Ectodermal cell (in vitro differentiated cells): Measurements from ENCODE around the gene AP5S1.
"Not testable (repeated sequence)": the region's sequence is repeated elsewhere in the genome, so short reads cannot be mapped to it uniquely, and the experiment has no call there.

Source experiments
- H3K27ac ChIP-seq: 2 replicates; pipeline ENCODE4 v1.7.0; 2013; ENCODE audit warnings: mild to moderate bottlenecking, low read depth, low read length; ENCODE audit not compliant: insufficient read depth, poor library complexity, severe bottlenecking
- H3K27me3 ChIP-seq: 2 replicates; pipeline ENCODE4 v1.7.0; 2013; ENCODE audit warnings: mild to moderate bottlenecking, low read length; ENCODE audit not compliant: insufficient read depth, control insufficient read depth, poor library complexity, severe bottlenecking
- H3K36me3 ChIP-seq: one replicate; pipeline ENCODE4 v1.7.0; 2013; ENCODE audit warnings: low read length; ENCODE audit not compliant: control insufficient read depth, insufficient read depth
- H3K4me1 ChIP-seq: one replicate; pipeline ENCODE4 v1.7.0; 2013; ENCODE audit warnings: low read length; ENCODE audit not compliant: control insufficient read depth, insufficient read depth
- H3K4me3 ChIP-seq: 2 replicates; pipeline ENCODE4 v1.7.0; 2013; ENCODE audit warnings: low read depth, low read length, control low read depth; ENCODE audit not compliant: insufficient read depth
- H3K9me3 ChIP-seq: 2 replicates; pipeline ENCODE4 v1.7.0; 2013; ENCODE audit warnings: mild to moderate bottlenecking, low read length, moderate library complexity; ENCODE audit not compliant: control insufficient read depth
- WGBS, 2 experiments: methylation state at CpG; one replicate each; pipeline ENCODE4 v1.1.7; 2013; ENCODE audit warnings: missing lambda C conversion rate in 2 of 2; 5-methylcytosine and 5-hydroxymethylcytosine counted together

AP5S1 gene

DNA sequence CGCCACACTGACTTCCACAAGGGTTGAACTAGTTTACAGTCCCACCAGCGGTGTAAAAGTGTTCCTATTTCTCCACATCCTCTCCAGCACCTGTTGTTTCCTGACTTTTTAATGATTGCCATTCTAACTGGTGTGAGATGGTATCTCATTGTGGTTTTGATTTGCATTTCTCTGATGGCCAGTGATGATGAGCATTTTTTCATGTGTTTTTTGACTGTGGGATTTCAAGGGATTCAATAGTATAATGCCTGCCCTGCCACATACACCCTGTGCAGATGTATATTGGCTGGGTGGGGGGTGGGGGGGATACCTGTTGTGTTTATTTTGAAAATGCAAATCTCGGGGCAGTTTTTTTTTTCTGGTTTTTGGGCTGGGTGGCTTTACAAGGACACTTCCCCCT is 26.2 kb upstream of the AP5S1 start:
- WGBS, 2 experiments, result 71 to 88% methylated on average over 1 of the region's 3 CpGs

DNA sequence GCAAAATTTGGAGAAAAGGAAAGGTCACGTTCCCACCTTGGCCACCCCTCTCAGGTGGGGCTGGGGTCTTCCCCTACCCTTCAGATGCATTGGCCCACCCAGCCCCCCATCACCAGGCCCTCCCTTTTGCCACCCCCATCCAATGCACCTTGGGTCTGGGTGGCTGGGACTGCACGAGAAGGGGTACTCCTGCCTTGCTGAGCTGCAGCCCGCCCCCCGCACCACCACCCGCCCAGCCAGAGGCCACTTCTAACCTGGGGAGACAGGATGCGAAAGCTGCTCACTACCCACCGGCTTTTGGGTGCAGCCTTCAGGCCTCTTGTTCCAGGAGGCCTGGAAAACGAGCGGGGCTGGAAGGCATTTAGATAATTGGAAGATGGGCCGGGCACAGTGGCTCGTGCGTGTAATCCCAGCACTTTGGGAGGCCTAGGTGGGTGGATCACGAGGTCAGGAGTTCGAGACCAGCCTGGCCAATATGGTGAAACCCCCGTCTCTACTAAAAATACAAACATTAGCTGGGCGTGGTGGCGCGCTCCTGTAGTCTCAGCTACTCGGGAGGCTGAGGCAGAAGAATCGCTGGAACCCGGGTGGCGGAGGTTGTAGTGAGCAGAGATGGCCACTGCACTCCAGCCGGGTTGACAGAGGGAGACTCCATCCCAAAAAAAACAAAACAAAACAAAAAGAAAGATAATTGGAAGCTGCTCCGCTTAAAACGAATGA is 25.5 kb upstream of the AP5S1 start:
- Histone ChIP-seq H3K27ac (no peak overlapping the region), H3K9me3 (no peaks in the 10 kb centered on the region), H3K27me3 (peaks cover 30% of the 10 kb centered on the region), H3K4me1 (peaks cover 11% of the 10 kb centered on the region), H3K36me3 (no peaks in the 10 kb centered on the region), H3K4me3 (no peak overlapping the region)
- 88 to 91% methylated on average over 25 of the region's 25 CpGs for WGBS, 2 experiments

More for the DNA sequence above, 26.2 kb upstream of the AP5S1 start:
- H3K9me3 ChIP-seq, H3K36me3 ChIP-seq, H3K27ac ChIP-seq, H3K4me1 ChIP-seq, H3K4me3 ChIP-seq: not testable (repeated sequence)
- H3K27me3 ChIP-seq, result peaks cover 30% of the 10 kb centered on the region

DNA sequence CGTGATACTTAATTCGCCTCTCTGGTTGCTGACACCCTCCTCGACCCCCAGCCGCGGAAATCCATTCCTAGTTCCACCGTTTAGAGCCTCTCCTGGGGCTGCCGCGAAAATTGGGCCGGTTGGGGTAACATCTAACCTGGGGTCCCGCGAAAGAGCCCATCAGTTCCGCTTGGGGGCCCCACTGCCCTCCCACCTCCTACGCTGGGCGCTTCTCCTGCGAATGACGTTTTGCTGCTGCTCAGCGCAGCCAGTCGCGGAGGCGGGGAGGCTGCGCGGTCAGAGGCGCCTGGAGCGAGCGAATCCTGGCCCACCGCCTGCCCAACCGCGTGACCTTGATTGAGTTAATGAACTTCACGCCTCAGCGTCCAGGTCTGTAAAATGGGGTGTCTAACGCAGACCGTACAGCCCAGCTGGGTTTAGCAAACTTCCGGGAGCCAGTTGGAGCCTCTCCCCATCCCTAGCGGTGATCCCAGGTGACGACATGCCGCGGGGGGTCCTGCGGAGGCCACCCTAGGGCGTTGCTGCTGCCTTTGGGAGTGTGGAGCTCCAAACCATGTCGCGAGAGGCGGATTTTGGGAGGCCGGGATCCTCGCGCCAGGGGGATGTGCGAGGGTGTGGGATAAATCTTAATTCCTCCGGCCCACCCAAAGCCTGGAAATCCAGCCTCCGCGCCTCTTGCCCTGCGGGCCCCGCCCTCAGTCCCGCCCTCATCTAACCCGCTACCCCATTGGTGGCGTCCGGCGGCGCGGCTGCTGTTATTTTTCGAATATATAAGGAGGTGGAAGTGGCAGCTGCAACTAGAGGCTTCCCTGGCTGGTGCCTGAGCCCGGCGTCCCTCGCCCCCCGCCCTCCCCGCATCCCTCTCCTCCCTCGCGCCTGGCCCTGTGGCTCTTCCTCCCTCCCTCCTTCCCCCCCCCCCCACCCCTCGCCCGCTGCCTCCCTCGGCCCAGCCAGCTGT is 24.6 kb upstream of the AP5S1 start, which contains the start of gene CDC25B:
Gene CDC25B (plus strand): TSS at position 800 of the 958 bp plus-strand sequence. CDS start 222 bp downstream, outside the sequence.
- no peaks in the 10 kb centered on the region for H3K36me3 ChIP-seq
- WGBS, 2 experiments, result 3 to 4% methylated on average over 61 to 64 of the region's 69 CpGs
- no peak within 1 kb of the TSS for H3K27ac ChIP-seq
- peaks cover 20% of the 10 kb centered on the region for H3K4me1 ChIP-seq
- no peaks in the 10 kb centered on the region for H3K9me3 ChIP-seq
- H3K27me3 ChIP-seq, result peaks cover 30% of the 10 kb centered on the region
- peak within 1 kb of the TSS; percentile 52 for H3K4me3 ChIP-seq

DNA sequence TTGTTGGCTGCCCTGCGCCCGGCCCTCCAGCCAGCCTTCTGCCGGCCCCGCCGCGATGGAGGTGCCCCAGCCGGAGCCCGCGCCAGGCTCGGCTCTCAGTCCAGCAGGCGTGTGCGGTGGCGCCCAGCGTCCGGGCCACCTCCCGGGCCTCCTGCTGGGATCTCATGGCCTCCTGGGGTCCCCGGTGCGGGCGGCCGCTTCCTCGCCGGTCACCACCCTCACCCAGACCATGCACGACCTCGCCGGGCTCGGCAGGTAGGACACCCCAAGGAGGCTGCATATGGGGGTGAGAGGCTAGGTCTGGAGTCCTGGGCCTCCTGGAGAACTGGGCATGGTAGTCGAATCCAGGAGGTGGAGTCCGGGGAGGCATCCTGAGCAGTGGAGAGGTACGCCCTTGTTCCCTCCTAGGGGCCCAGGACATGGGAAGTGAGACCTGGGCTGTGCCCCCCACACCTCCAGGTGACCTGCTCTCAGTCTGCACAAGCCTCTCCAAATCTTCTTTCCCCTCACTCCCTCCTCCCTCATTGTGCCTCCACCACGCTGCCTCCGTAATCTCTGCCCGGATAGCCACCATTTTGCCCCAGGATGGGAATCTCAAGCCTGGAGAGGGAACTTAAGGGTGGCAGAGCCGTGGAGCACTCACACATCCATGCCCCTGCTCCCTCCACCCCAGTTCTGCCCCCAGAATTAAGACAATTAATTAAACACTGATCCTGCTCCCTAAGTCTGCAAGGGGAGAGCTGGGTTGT is 23.7 kb upstream of the AP5S1 start:
- Histone ChIP-seq H3K36me3 (peaks cover 4% of the 10 kb centered on the region), H3K9me3 (no peaks in the 10 kb centered on the region), H3K4me3 (peak overlapping the region; percentile 52), H3K4me1 (peaks cover 21% of the 10 kb centered on the region), H3K27ac (no peak overlapping the region), H3K27me3 (peaks cover 30% of the 10 kb centered on the region)
- WGBS, 2 experiments, result 12% methylated on average over 33 of the region's 33 CpGs

DNA sequence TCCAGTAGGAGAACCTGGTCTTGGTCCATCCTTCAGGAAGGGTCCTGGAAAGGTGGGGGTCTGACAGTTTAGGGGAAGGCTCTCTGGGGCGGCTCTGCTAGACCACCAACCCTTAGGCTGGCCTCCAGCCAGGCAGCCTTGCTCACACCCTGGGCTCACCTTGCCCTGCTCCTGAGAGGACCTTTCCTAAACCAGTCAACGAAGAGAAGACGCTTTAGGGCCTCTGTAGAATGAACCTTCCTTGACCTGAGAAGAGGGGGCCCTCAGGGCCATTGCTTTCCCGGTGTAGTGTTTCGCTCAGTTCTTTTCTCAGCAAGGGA is 23.2 kb upstream of the AP5S1 start:
- H3K4me1 ChIP-seq, result peaks cover 21% of the 10 kb centered on the region
- peaks cover 30% of the 10 kb centered on the region for H3K27me3 ChIP-seq
- peaks cover 5% of the 10 kb centered on the region for H3K36me3 ChIP-seq
- no peak overlapping the region for H3K27ac ChIP-seq
- peak overlapping the region; percentile 52 for H3K4me3 ChIP-seq
- H3K9me3 ChIP-seq, result no peaks in the 10 kb centered on the region
- WGBS, 2 experiments, result 80 to 81% methylated on average over 5 of the region's 5 CpGs

DNA sequence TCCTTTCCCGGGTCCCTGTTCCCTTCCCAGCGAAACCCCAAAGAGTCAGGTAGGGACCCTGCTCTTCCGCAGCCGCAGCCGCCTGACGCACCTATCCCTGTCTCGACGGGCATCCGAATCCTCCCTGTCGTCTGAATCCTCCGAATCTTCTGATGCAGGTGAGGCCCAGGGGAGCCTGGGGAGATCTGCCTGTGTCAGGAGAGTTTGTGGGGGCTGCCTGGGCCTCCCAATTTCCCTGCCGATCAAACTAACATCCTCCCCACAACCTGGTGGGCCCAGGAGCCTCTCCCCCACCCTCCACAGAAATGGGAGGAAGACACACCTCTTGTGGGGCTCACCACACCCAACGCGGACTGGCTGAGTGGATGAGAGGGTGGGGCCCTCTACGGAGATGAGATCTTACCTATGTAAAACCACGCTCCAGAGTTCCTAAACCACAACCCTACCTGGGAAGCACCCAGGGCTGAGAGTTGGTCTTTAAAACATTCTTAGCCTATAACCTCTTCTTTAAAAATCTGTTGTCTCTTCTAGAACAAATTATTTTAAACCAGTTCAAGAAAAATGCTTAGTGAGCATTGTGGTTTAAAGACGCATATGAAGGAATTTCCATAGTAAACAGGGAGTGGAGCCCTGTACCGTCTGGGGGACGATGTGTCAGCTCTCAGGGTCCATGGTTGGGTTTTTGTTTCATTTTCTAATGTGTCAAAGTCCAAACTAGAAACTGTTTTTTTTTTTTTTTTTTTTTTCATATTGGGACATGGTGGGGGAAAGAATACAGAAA is 22.6 kb upstream of the AP5S1 start:
- H3K9me3 ChIP-seq, result no peaks in the 10 kb centered on the region
- peaks cover 5% of the 10 kb centered on the region for H3K36me3 ChIP-seq
- peaks cover 30% of the 10 kb centered on the region for H3K27me3 ChIP-seq
- peaks cover 21% of the 10 kb centered on the region for H3K4me1 ChIP-seq
- no peak overlapping the region for H3K4me3 ChIP-seq
- no peak overlapping the region for H3K27ac ChIP-seq
- 82 to 87% methylated on average over 19 of the region's 19 CpGs for WGBS, 2 experiments

DNA sequence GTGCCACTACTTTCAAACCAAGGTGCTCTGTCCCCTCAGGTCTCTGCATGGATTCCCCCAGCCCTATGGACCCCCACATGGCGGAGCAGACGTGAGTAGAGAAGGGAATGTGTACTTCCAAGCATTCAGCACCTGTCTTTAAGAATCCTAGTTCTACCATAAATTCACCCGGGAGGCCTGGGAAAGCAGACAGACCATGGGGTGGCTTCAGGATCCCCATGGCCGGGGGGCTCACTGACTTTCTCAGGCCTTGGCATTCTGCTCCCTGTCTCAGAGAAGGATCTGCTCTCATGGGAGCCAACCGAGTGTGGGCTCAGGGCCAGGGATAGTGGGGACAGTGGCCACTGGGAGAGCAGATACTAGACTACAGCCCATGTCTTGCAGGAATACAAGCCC is 22.0 kb upstream of the AP5S1 start:
- Histone ChIP-seq H3K36me3 (peaks cover 5% of the 10 kb centered on the region), H3K27ac (no peak overlapping the region), H3K9me3 (no peaks in the 10 kb centered on the region), H3K4me1 (peaks cover 21% of the 10 kb centered on the region), H3K27me3 (peaks cover 30% of the 10 kb centered on the region), H3K4me3 (no peak overlapping the region)
- WGBS, 2 experiments, result 86 to 91% methylated on average over 5 of the region's 5 CpGs

DNA sequence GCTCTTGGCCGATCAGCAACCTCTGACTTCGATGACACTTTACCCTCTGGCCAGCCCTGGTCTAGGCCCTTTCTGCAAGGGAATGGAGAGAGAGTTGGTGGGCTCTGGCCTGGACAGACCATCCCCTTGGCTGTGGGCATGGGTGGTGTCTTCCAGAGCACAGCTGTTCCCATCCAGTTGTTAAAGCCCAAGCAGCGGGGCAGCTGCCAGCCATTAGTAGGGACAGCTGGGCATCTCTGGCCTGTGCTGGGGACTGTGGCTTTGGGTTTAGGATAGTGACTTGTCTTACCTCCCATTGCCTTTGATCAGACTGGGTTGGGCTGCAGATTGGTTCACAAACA is 21.5 kb upstream of the AP5S1 start:
- Histone ChIP-seq H3K9me3 (no peaks in the 10 kb centered on the region), H3K36me3 (peaks cover 5% of the 10 kb centered on the region), H3K27me3 (peaks cover 30% of the 10 kb centered on the region), H3K4me1 (peaks cover 21% of the 10 kb centered on the region), H3K27ac (no peak overlapping the region), H3K4me3 (no peak overlapping the region)
- 92% methylated on average over 3 of the region's 3 CpGs for WGBS, 2 experiments

DNA sequence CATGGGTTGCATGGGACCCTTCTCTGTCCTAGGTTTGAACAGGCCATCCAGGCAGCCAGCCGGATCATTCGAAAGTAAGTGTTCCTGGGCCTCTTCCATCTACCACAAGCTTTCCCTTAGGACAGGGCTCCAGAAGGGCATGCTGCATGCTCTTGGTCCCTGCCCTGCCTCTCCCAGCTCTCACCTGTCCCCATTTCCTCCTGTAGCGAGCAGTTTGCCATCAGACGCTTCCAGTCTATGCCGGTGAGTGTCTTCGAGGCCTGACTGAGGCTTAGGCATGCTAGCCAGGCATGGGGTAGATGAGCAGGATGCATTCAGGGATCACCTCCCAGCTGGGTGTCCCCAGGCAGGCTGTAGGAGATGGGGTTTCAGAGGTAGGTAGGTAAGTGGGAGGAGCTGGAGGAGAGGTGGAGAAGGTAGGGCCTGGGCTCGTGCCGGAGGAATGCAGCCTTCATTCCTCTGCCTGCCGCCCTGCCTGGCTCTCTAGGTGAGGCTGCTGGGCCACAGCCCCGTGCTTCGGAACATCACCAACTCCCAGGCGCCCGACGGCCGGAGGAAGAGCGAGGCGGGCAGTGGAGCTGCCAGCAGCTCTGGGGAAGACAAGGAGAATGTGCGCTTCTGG is 20.0 kb upstream of the AP5S1 start:
- H3K36me3 ChIP-seq, result peaks cover 5% of the 10 kb centered on the region
- no peak overlapping the region for H3K4me3 ChIP-seq
- H3K9me3 ChIP-seq, result no peaks in the 10 kb centered on the region
- H3K27me3 ChIP-seq, result peaks cover 19% of the 10 kb centered on the region
- 79% methylated on average over 18 of the region's 18 CpGs for WGBS, 2 experiments
- peaks cover 21% of the 10 kb centered on the region for H3K4me1 ChIP-seq
- peak overlapping the region; percentile 90 for H3K27ac ChIP-seq
